HEK293 (cell line): ENCODE data around the gene STK11.
A peak's percentile ranks its signal among the peaks of the same experiment; 100 is the strongest.

Experiments used
- GLI2 ChIP-seq: fragments of 450-650 bp; formaldehyde crosslinking; IDR thresholded peaks from 2 replicates; pipeline ENCODE4; 2017; ENCODE audit warnings: missing biosample characterization, missing genetic modification characterization, low read depth, borderline replicate concordance
- KLF1 ChIP-seq: fragments of 450-650 bp; formaldehyde crosslinking; IDR thresholded peaks from 2 replicates; pipeline ENCODE4 v1.5.1; 2016; ENCODE audit warnings: missing biosample characterization, missing genetic modification characterization
- KLF9 ChIP-seq: fragments of 450-650 bp; formaldehyde crosslinking; IDR thresholded peaks from 2 replicates; pipeline ENCODE4 v1.5.1; 2016; ENCODE audit warnings: missing biosample characterization, missing genetic modification characterization, low read depth
- MZF1 ChIP-seq: fragments of 450-650 bp; formaldehyde crosslinking; IDR thresholded peaks from 2 replicates; pipeline ENCODE4 v1.5.1; 2017; ENCODE audit warnings: missing biosample characterization, missing genetic modification characterization, borderline replicate concordance
- YY1 ChIP-seq: fragments of 450-650 bp; formaldehyde crosslinking; IDR thresholded peaks from 2 replicates; pipeline ENCODE4 v1.5.1; 2018; ENCODE audit warnings: missing biosample characterization, missing genetic modification characterization
- YY2 ChIP-seq: fragments of 450-650 bp; formaldehyde crosslinking; IDR thresholded peaks from 2 replicates; pipeline ENCODE4 v1.5.1; 2016; ENCODE audit warnings: missing biosample characterization, missing genetic modification characterization
- ZBTB20 ChIP-seq: fragments of 450-650 bp; formaldehyde crosslinking; IDR thresholded peaks from 2 replicates; pipeline ENCODE4 v1.5.1; 2016; ENCODE audit warnings: missing biosample characterization, missing genetic modification characterization
- ZBTB8A ChIP-seq: fragments of 450-650 bp; formaldehyde crosslinking; IDR thresholded peaks from 2 replicates; pipeline ENCODE4 v1.5.1; 2016; ENCODE audit warnings: missing biosample characterization, missing genetic modification characterization
- ZFHX2 ChIP-seq: fragments of 450-650 bp; formaldehyde crosslinking; conservative IDR thresholded peaks from 2 replicates; pipeline ENCODE4 v1.5.1; 2016; ENCODE audit warnings: missing biosample characterization, missing genetic modification characterization
- ZFP37 ChIP-seq: fragments of 450-650 bp; formaldehyde crosslinking; IDR thresholded peaks from 2 replicates; pipeline ENCODE4 v1.5.1; 2016; ENCODE audit warnings: missing biosample characterization, missing genetic modification characterization
- ZIC2 ChIP-seq: fragments of 450-650 bp; formaldehyde crosslinking; IDR thresholded peaks from 2 replicates; pipeline ENCODE4 v1.5.1; 2016; ENCODE audit warnings: missing biosample characterization, missing genetic modification characterization
- ZNF146 ChIP-seq: fragments of 450-650 bp; formaldehyde crosslinking; IDR thresholded peaks from 2 replicates; pipeline ENCODE4 v1.5.1; 2016; ENCODE audit warnings: missing biosample characterization, missing genetic modification characterization
- ZNF16 ChIP-seq: fragments of 450-650 bp; formaldehyde crosslinking; IDR thresholded peaks from 2 replicates; pipeline ENCODE4 v1.5.1; 2016; ENCODE audit warnings: low read depth, missing biosample characterization, missing genetic modification characterization
- ZNF2 ChIP-seq: fragments of 450-650 bp; formaldehyde crosslinking; IDR thresholded peaks from 2 replicates; pipeline ENCODE4 v1.5.1; 2016; ENCODE audit warnings: missing biosample characterization, missing genetic modification characterization
- ZNF280C ChIP-seq: fragments of 450-650 bp; formaldehyde crosslinking; IDR thresholded peaks from 2 replicates; pipeline ENCODE4 v1.5.1; 2016; ENCODE audit warnings: missing biosample characterization, missing genetic modification characterization
- ZNF354C ChIP-seq: fragments of 450-650 bp; formaldehyde crosslinking; IDR thresholded peaks from 2 replicates; pipeline ENCODE4 v1.5.1; 2016; ENCODE audit warnings: missing biosample characterization, missing genetic modification characterization, low read depth, borderline replicate concordance
- ZNF391 ChIP-seq: fragments of 450-650 bp; formaldehyde crosslinking; IDR thresholded peaks from 2 replicates; pipeline ENCODE4 v1.5.1; 2016; ENCODE audit warnings: low read depth, missing biosample characterization, missing genetic modification characterization, borderline replicate concordance
- ZNF394 ChIP-seq: fragments of 450-650 bp; formaldehyde crosslinking; IDR thresholded peaks from 2 replicates; pipeline ENCODE4 v1.5.1; 2016; ENCODE audit warnings: missing biosample characterization, missing genetic modification characterization, mild to moderate bottlenecking, moderate library complexity, borderline replicate concordance
- ZNF416 ChIP-seq: fragments of 450-650 bp; formaldehyde crosslinking; IDR thresholded peaks from 2 replicates; pipeline ENCODE4 v1.5.1; 2016; ENCODE audit warnings: missing biosample characterization, missing genetic modification characterization
- ZNF426 ChIP-seq: fragments of 450-650 bp; formaldehyde crosslinking; IDR thresholded peaks from 2 replicates; pipeline ENCODE4 v1.5.1; 2017; ENCODE audit warnings: missing biosample characterization, missing genetic modification characterization, mild to moderate bottlenecking, inconsistent platforms, moderate library complexity
- ZNF473 ChIP-seq: fragments of 450-650 bp; formaldehyde crosslinking; IDR thresholded peaks from 2 replicates; pipeline ENCODE4 v1.5.1; 2017; ENCODE audit warnings: missing biosample characterization, missing genetic modification characterization
- ZNF530 ChIP-seq: fragments of 450-650 bp; formaldehyde crosslinking; IDR thresholded peaks from 2 replicates; pipeline ENCODE4 v1.5.1; 2016; ENCODE audit warnings: low read depth, missing biosample characterization, missing genetic modification characterization
- ZNF548 ChIP-seq: fragments of 450-650 bp; formaldehyde crosslinking; IDR thresholded peaks from 2 replicates; pipeline ENCODE4 v1.5.1; 2016; ENCODE audit warnings: missing biosample characterization, missing genetic modification characterization
- ZNF561 ChIP-seq: fragments of 450-650 bp; IDR thresholded peaks from 2 replicates; pipeline ENCODE4 v1.5.1; 2018; ENCODE audit warnings: missing biosample characterization, missing genetic modification characterization, borderline replicate concordance
- ZNF585B ChIP-seq: fragments of 450-650 bp; formaldehyde crosslinking; IDR thresholded peaks from 2 replicates; pipeline ENCODE4 v1.5.1; 2016; ENCODE audit warnings: missing biosample characterization, missing genetic modification characterization
- ZNF621 ChIP-seq: fragments of 450-650 bp; formaldehyde crosslinking; IDR thresholded peaks from 2 replicates; pipeline ENCODE4 v1.5.1; 2017; ENCODE audit warnings: missing biosample characterization, missing genetic modification characterization
- ZNF626 ChIP-seq: fragments of 450-650 bp; sonication (Bioruptor Pico); formaldehyde crosslinking; IDR thresholded peaks from 2 replicates; pipeline ENCODE4 v1.5.1; 2018; ENCODE audit warnings: missing biosample characterization, missing genetic modification characterization, inconsistent platforms
- ZNF629 ChIP-seq: fragments of 450-650 bp; formaldehyde crosslinking; IDR thresholded peaks from 2 replicates; pipeline ENCODE4 v1.5.1; 2017; ENCODE audit warnings: missing biosample characterization, missing genetic modification characterization
- ZNF660 ChIP-seq: fragments of 450-650 bp; IDR thresholded peaks from 2 replicates; pipeline ENCODE4 v1.5.1; 2018; ENCODE audit warnings: missing biosample characterization, mild to moderate bottlenecking, missing genetic modification characterization
- ZNF670 ChIP-seq: fragments of 450-650 bp; formaldehyde crosslinking; IDR thresholded peaks from 2 replicates; pipeline ENCODE4 v1.5.1; 2016; ENCODE audit warnings: missing biosample characterization, missing genetic modification characterization, low read depth
- ZNF747 ChIP-seq: fragments of 450-650 bp; formaldehyde crosslinking; IDR thresholded peaks from 2 replicates; pipeline ENCODE4 v1.5.1; 2016; ENCODE audit warnings: missing biosample characterization, missing genetic modification characterization
- ZNF792 ChIP-seq: fragments of 450-650 bp; formaldehyde crosslinking; IDR thresholded peaks from 2 replicates; pipeline ENCODE4 v1.5.1; 2016; ENCODE audit warnings: missing biosample characterization, missing genetic modification characterization
- TF ChIP-seq, protein P1 (sequence below): fragments of 450-650 bp; formaldehyde crosslinking; IDR thresholded peaks from 2 replicates; pipeline ENCODE4 v1.5.1; 2016; ENCODE audit warnings: missing biosample characterization, missing genetic modification characterization, borderline replicate concordance
- TF ChIP-seq, protein P2 (sequence below): fragments of 450-650 bp; formaldehyde crosslinking; conservative IDR thresholded peaks from 2 replicates; pipeline ENCODE4 v1.5.1; 2016; ENCODE audit warnings: low read depth, missing biosample characterization, missing genetic modification characterization

STK11 gene

GRCh38 chr19:1252821-1253513, 47.4 kb downstream of the STK11 start (continued):
- TF ChIP-seq ZNF747 (no peak), ZFHX2 (peak; percentile 91), ZNF426 (tag by site-specific recombination) (no peak), ZNF146 (no peak), ZNF16 (tag by site-specific recombination) (no peak), ZNF621 (tag by site-specific recombination) (no peak), ZNF354C (no peak), KLF9 (no peak), ZNF416 (no peak), ZBTB20 (tag by site-specific recombination) (peak; percentile 19; the same call in 1 of the 2 replicates), KLF1 (peak; percentile 80), ZNF660 (tag by site-specific recombination) (peak; percentile 39), YY1 (tag by site-specific recombination) (no peak), ZBTB8A (tag by site-specific recombination) (peak; percentile 91), ZNF530 (tag by site-specific recombination) (no peak), ZIC2 (tag by site-specific recombination) (peak; percentile 94), ZNF670 (tag by site-specific recombination) (no peak), MZF1 (tag by site-specific recombination) (no peak), ZNF792 (tag by site-specific recombination) (no peak), ZNF585B (tag by site-specific recombination) (no peak), ZNF473 (no peak), ZNF2 (no peak), ZNF548 (no peak), GLI2 (no peak; the same call in 1 of the 2 replicates), ZNF280C (no peak), ZNF391 (tag by site-specific recombination) (no peak), YY2 (tag by site-specific recombination) (no peak), ZNF561 (tag by site-specific recombination) (no peak), ZNF629 (tag by site-specific recombination) (peak; percentile 60; the same call in 1 of the 2 replicates), ZNF394 (tag by site-specific recombination) (peak; percentile 37; the same call in 1 of the 2 replicates), ZNF626 (tag by site-specific recombination) (no peak), ZFP37 (tag by site-specific recombination) (no peak)
- TF ChIP-seq, protein P1, sequence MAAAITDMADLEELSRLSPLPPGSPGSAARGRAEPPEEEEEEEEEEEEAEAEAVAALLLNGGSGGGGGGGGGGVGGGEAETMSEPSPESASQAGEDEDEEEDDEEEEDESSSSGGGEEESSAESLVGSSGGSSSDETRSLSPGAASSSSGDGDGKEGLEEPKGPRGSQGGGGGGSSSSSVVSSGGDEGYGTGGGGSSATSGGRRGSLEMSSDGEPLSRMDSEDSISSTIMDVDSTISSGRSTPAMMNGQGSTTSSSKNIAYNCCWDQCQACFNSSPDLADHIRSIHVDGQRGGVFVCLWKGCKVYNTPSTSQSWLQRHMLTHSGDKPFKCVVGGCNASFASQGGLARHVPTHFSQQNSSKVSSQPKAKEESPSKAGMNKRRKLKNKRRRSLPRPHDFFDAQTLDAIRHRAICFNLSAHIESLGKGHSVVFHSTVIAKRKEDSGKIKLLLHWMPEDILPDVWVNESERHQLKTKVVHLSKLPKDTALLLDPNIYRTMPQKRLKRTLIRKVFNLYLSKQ = no peak
- TF ChIP-seq, protein P2, sequence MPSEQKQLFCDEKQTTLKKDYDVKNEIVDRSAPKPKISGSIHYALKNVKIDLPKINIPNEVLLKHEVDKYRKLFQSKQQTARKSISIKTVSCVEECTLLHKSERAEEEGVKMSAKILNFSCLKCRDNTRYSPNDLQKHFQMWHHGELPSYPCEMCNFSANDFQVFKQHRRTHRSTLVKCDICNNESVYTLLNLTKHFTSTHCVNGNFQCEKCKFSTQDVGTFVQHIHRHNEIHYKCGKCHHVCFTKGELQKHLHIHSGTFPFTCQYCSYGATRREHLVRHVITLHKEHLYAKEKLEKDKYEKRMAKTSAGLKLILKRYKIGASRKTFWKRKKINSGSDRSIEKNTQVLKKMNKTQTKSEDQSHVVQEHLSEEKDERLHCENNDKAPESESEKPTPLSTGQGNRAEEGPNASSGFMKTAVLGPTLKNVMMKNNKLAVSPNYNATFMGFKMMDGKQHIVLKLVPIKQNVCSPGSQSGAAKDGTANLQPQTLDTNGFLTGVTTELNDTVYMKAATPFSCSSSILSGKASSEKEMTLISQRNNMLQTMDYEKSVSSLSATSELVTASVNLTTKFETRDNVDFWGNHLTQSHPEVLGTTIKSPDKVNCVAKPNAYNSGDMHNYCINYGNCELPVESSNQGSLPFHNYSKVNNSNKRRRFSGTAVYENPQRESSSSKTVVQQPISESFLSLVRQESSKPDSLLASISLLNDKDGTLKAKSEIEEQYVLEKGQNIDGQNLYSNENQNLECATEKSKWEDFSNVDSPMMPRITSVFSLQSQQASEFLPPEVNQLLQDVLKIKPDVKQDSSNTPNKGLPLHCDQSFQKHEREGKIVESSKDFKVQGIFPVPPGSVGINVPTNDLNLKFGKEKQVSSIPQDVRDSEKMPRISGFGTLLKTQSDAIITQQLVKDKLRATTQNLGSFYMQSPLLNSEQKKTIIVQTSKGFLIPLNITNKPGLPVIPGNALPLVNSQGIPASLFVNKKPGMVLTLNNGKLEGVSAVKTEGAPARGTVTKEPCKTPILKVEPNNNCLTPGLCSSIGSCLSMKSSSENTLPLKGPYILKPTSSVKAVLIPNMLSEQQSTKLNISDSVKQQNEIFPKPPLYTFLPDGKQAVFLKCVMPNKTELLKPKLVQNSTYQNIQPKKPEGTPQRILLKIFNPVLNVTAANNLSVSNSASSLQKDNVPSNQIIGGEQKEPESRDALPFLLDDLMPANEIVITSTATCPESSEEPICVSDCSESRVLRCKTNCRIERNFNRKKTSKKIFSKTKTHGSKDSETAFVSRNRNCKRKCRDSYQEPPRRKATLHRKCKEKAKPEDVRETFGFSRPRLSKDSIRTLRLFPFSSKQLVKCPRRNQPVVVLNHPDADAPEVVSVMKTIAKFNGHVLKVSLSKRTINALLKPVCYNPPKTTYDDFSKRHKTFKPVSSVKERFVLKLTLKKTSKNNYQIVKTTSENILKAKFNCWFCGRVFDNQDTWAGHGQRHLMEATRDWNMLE (tag by site-specific recombination) = no peak
